GM12872 (cell line): ENCODE measurements around the gene OXLD1.

ENCODE experiments used
- CTCF ChIP-seq: IDR thresholded peaks from 3 replicates; pipeline ENCODE4 v1.5.1; 2011; ENCODE audit warnings: low read depth, mild to moderate bottlenecking, low read length, moderate library complexity; ENCODE audit not compliant: insufficient read depth

Gene OXLD1

GRCh38 chr17:81711814-81712467 lies 45.5 kb upstream of the OXLD1 start, which contains the start of gene SLC25A10:
Gene SLC25A10 (plus strand): TSS chr17:81712284. CDS start chr17:81712427, 143 bp downstream.
- no peak for TF ChIP-seq CTCF

- no peak for TF ChIP-seq CTCF
Measured at GRCh38 chr17:81710514-81711308, 44.3 kb upstream of the OXLD1 start.

GRCh38 chr17:81708739-81709185 lies 42.4 kb upstream of the OXLD1 start:
- TF ChIP-seq CTCF: no peak

- no peak for TF ChIP-seq CTCF
Measured at GRCh38 chr17:81707725-81708646, 41.6 kb upstream of the OXLD1 start.

- no peak; the same call in 2 of the 3 replicates for TF ChIP-seq CTCF
Measured at GRCh38 chr17:81706757-81707624, 40.6 kb upstream of the OXLD1 start.

- TF ChIP-seq CTCF: no peak
Measured at GRCh38 chr17:81706232-81706611, 39.8 kb upstream of the OXLD1 start.
